A673 (cell line): ENCODE data around the gene PPM1F. TPM values are rescaled to one million over a fixed set of nuclear protein-coding genes. Genes with fewer than 3 reads are reported as not detected.

ENCODE experiments used
- BruUV-seq: library from RNA; stranded (reverse); fragments of 400-500 nt; replicated peaks from 2 replicates; lab custom pipeline; 2021; lab: Mats Ljungman, UMichigan
- CTCF ChIA-PET: fragments of 300-600 bp; sonication (Branson Sonifier 250); formaldehyde crosslinking; loops from one replicate; lab custom pipeline; 2022; ENCODE audit warnings: antibody characterized with exemption; lab: Charles Lee
- POLR2A ChIA-PET: fragments of 300-600 bp; sonication (Branson Sonifier 250); formaldehyde crosslinking; loops from one replicate; lab custom pipeline; 2022; ENCODE audit warnings: antibody characterized with exemption; ENCODE audit not compliant: low non-redundant PET; lab: Charles Lee
- DNase-seq: peaks from one replicate; pipeline ENCODE4 v3.0.0-alpha.2; 2015; ENCODE audit warnings: low spot score
- H3K27ac ChIP-seq: fragments of 200-600 bp; sonication (generic); 2 replicates; pipeline ENCODE4 v1.5.1; 2016; ENCODE audit warnings: mixed run types, low read depth, mild to moderate bottlenecking, mixed read lengths, antibody characterized with exemption, low read length; ENCODE audit not compliant: poor library complexity, severe bottlenecking
- H3K27me3 ChIP-seq: fragments of 200-600 bp; sonication (generic); replicated peaks from 2 replicates; pipeline ENCODE4 v1.6.1; 2017; ENCODE audit warnings: mixed run types, low read depth, mild to moderate bottlenecking, mixed read lengths, antibody characterized with exemption, low read length; ENCODE audit not compliant: insufficient read depth, poor library complexity
- H3K36me3 ChIP-seq: fragments of 200-600 bp; sonication (generic); 2 replicates; pipeline ENCODE4 v1.6.1; 2016; ENCODE audit warnings: mixed run types, mild to moderate bottlenecking, mixed read lengths, antibody characterized with exemption, low read length; ENCODE audit not compliant: insufficient read depth, poor library complexity, severe bottlenecking
- H3K4me1 ChIP-seq: fragments of 200-600 bp; sonication (generic); 2 replicates; pipeline ENCODE4 v1.6.1; 2017; ENCODE audit warnings: mixed run types, mild to moderate bottlenecking, mixed read lengths, antibody characterized with exemption, low read length; ENCODE audit not compliant: insufficient read depth, poor library complexity, severe bottlenecking
- H3K4me3 ChIP-seq: fragments of 200-600 bp; sonication (generic); 2 replicates; pipeline ENCODE4 v1.5.1; 2016; ENCODE audit warnings: low read depth, mixed run types, mild to moderate bottlenecking, mixed read lengths, low read length; ENCODE audit not compliant: poor library complexity, severe bottlenecking
- H3K9me3 ChIP-seq: fragments of 200-600 bp; sonication (generic); 2 replicates; pipeline ENCODE4 v1.6.1; 2016; ENCODE audit warnings: mixed run types, low read depth, mild to moderate bottlenecking, mixed read lengths, antibody characterized with exemption, low read length; ENCODE audit not compliant: poor library complexity, severe bottlenecking
- CTCF ChIP-seq: fragments of 300-800, 200-600 bp; sonication (generic); conservative IDR thresholded peaks from 2 replicates; pipeline ENCODE4 v1.5.1; 2017; ENCODE audit warnings: low read depth, mild to moderate bottlenecking, antibody characterized with exemption, low read length, moderate library complexity, mixed read lengths
- EZH2 ChIP-seq: fragments of 200-600 bp; sonication (generic); IDR thresholded peaks from 2 replicates; pipeline ENCODE4 v1.6.1; 2017; ENCODE audit warnings: borderline replicate concordance, low read depth, mild to moderate bottlenecking, mixed read lengths, antibody characterized with exemption, low read length; ENCODE audit not compliant: poor library complexity, severe bottlenecking
- intact Hi-C: fragments of 100-400 bp; cut with micrococcal nuclease; formaldehyde crosslinking; loops from one replicate; pipeline ENCODE4 v1.10.0; 2022; ENCODE audit not compliant: unreplicated experiment
- total RNA-seq: library from RNA; stranded (reverse); gene quantifications from 2 replicates; pipeline ENCODE4 v1.2.3, GENCODE V29; 2021

PPM1F gene
- total RNA-seq, 1 experiment from 2014 or later = 101 TPM

- Histone ChIP-seq H3K36me3 (peaks cover 67% of the 10 kb centered on the region), H3K27ac (no peak overlapping the region), H3K4me3 (no peak overlapping the region), H3K27me3 (no peaks in the 10 kb centered on the region), H3K9me3 (no peaks in the 10 kb centered on the region), H3K4me1 (no peaks in the 10 kb centered on the region)
- TF ChIP-seq CTCF = no peak
- TF ChIP-seq EZH2 = no peak
- CTCF ChIA-PET = no interaction called here
- BruUV-seq = no TSS peak
- POLR2A ChIA-PET = no interaction called here
- no peak for DNase-seq
- intact Hi-C loops = no loop called here
Measured at GRCh38 chr22:21965762-21966288, 13.2 kb upstream of the PPM1F start.

DNA sequence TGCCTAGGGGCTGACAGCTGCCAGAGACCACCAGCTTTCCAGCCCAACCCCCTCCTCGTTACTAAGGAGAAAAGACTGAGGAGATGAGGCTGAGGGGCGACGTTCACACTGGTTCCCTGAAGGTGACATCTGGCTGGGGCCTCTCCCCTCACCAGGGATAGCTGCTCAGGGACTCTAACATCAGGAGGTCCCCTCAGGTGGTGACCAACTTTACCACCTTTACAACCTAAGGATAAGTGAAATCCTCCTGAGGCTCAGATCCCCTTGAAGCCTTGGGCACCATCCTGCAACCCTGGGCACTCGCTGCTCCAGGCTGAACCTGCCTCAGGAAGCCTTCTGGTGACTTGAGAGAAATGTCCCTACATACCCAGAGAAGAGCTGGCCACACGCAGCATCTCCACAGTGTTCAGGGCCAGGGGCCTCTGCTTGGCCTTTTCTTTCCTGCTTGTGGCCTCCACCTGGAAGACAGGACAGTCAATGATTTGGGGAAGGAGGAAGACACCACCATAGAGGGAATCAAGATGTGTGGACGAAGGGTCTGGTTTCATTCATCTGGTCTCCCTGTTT is 12.4 kb upstream of the PPM1F start:
- intact Hi-C loops = no loop called here
- DNase-seq = no peak
- Histone ChIP-seq H3K4me1 (no peaks in the 10 kb centered on the region), H3K9me3 (no peaks in the 10 kb centered on the region), H3K27ac (no peak overlapping the region), H3K36me3 (peaks cover 59% of the 10 kb centered on the region), H3K27me3 (no peaks in the 10 kb centered on the region), H3K4me3 (no peak overlapping the region)
- POLR2A ChIA-PET = no interaction called here
- TF ChIP-seq CTCF = no peak
- no peak for TF ChIP-seq EZH2
- CTCF ChIA-PET = no interaction called here
- BruUV-seq = no TSS peak

DNA sequence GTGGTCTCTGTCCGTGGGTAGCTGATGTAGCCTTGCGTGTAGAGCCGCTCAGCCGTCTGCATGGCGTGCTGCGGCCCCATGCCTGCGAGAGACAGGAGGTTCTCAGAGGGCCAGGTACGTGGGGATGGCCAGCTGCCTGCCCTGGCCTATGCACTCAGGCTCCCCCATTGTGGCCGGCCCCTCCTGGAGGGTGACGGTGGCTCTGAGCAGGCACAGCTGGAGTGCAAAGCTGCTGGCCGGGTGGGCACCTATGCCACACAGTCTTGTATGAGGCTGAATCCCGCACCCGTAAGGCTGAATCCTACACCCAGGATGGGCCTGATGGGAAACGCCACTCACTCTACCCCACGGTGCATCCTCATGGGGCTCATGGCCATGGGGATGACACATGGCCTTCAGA is 11.6 kb upstream of the PPM1F start:
- Histone ChIP-seq H3K27ac (no peak overlapping the region), H3K4me3 (no peak overlapping the region), H3K36me3 (peaks cover 57% of the 10 kb centered on the region), H3K9me3 (no peaks in the 10 kb centered on the region), H3K27me3 (no peaks in the 10 kb centered on the region), H3K4me1 (no peaks in the 10 kb centered on the region)
- TF ChIP-seq CTCF = no peak
- no peak for TF ChIP-seq EZH2
- intact Hi-C loops = no loop called here
- BruUV-seq = no TSS peak
- no peak for DNase-seq
- CTCF ChIA-PET = no interaction called here
- POLR2A ChIA-PET = no interaction called here
